Vagina (tissue), 2 donors: Measurements from ENCODE around the gene NDUFV2.

Experiments used
- CTCF ChIP-seq, 3 experiments: fragments of 450-650 bp in 2 of 3; fragments of 200-600 bp in 1 of 3; sonication (generic) in 1 of 3; IDR thresholded peaks; one replicate each; pipeline ENCODE4 v1.5.1; 2017 to 2019; ENCODE audit warnings: antibody characterized with exemption in 3 of 3, mild to moderate bottlenecking in 2 of 3, moderate library complexity in 2 of 3
- POLR2AphosphoS5 ChIP-seq, 2 donors: sonication (generic); formaldehyde crosslinking; IDR thresholded peaks; one replicate each; pipeline ENCODE4 v1.9.0; 2017; ENCODE audit warnings: antibody characterized with exemption in 2 of 2, mild to moderate bottlenecking in 2 of 2, low read depth in 1 of 2; ENCODE audit not compliant: insufficient read depth in 1 of 2

- no peak for TF ChIP-seq CTCF (IDR thresholded peaks at IDR 0.05)
- TF ChIP-seq POLR2AphosphoS5 (IDR thresholded peaks at IDR 0.05; ENCODE audit: insufficient read depth in 1 of 2, low read depth in 1 of 2): no peak
Observed at GRCh38 chr18:9172506-9173127, 70.1 kb downstream of the NDUFV2 start.
